Erythroblast (primary cell): ENCODE data around the gene SKIC2.
"Not testable (repeated sequence)": the region's sequence is repeated elsewhere in the genome, so short reads cannot be mapped to it uniquely, and the experiment has no call there.

ENCODE experiments used
- GATA1 ChIP-seq: IDR thresholded peaks from 2 replicates; pipeline ENCODE4 v1.6.1; 2011; ENCODE audit warnings: low read depth, mild to moderate bottlenecking, control low read depth, low read length, moderate library complexity
- POLR2A ChIP-seq: IDR thresholded peaks from 2 replicates; pipeline ENCODE4 v1.6.1; 2011; ENCODE audit warnings: mild to moderate bottlenecking, low read length

DNA sequence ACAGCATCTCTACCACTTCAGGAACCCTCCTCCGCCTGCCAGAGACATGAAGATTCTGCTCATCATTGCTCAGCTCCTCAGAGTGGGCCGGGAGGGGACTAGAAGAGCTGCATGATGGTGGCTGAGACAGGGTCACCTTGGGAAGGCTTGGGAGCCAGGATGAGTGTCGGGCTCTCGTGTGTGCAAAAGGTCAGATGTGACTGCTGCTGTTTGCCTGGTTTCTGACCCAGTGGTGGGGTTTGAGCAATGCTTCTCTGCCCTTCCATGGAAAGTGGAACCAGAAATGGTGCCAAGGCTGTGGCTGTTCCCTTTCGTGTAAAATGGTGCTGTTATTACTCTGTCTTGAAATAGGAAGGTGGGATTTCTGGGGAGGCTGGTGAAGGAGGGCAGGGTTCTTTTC lies 54.8 kb downstream of the SKIC2 start:
- TF ChIP-seq POLR2A, GATA1: not testable (repeated sequence)
